ENCODE measurements around the gene SCTR.

Gene SCTR

GRCh38 chr2:119402645-119403560 lies 121.4 kb downstream of the SCTR start:
- no peak for DNase-seq

GRCh38 chr2:119402106-119402505 lies 122.2 kb downstream of the SCTR start:
- DNase-seq: no peak

GRCh38 chr2:119397196-119397595 lies 127.1 kb downstream of the SCTR start:
- DNase-seq: no peak

GRCh38 chr2:119393971-119394748 lies 130.1 kb downstream of the SCTR start:
- DNase-seq: no peak
